Activated CD8-positive, alpha-beta memory T cell treated with anti-CD3 and anti-CD28 coated beads, Interleukin-2, amount 10 ng/mL, durations not matched to agents 7 days and 5 days (primary cell): ENCODE data around the gene INMT. TPM values are rescaled to one million over a fixed set of nuclear protein-coding genes. Genes with fewer than 3 reads are reported as not detected.
"Not testable (repeated sequence)": the region's sequence is repeated elsewhere in the genome, so short reads cannot be mapped to it uniquely, and the experiment has no call there.

ENCODE experiments used
- ATAC-seq: fragments of 150-1000 bp; cut with Tn5 transposase; one replicate; pipeline ENCODE4 v1.10.0; 2021; ENCODE audit warnings: moderate library complexity
- CTCF ChIA-PET: fragments of 350-600 bp; sonication (Branson Sonifier 250); formaldehyde crosslinking; loops from one replicate; lab custom pipeline; 2021; ENCODE audit warnings: antibody characterized with exemption; lab: Charles Lee
- DNase-seq: peaks from one replicate; pipeline ENCODE4 v3.0.0-alpha.2; 2020
- H3K27ac Mint-ChIP-seq: one replicate; pipeline ENCODE4 v1.8.0; 2021; ENCODE audit warnings: mild to moderate bottlenecking, mixed read lengths
- H3K27me3 Mint-ChIP-seq: one replicate; pipeline ENCODE4 v1.8.0; 2021; ENCODE audit warnings: mixed read lengths
- H3K36me3 Mint-ChIP-seq: one replicate; pipeline ENCODE4 v1.8.0; 2021; ENCODE audit warnings: mild to moderate bottlenecking, mixed read lengths
- H3K4me1 Mint-ChIP-seq: one replicate; pipeline ENCODE4 v1.8.0; 2021; ENCODE audit warnings: mixed read lengths
- H3K4me3 Mint-ChIP-seq: one replicate; pipeline ENCODE4 v1.8.0; 2021; ENCODE audit warnings: mild to moderate bottlenecking, moderate library complexity, mixed read lengths
- H3K9me3 Mint-ChIP-seq: one replicate; pipeline ENCODE4 v1.8.0; 2022; ENCODE audit warnings: low read depth, mixed read lengths
- total RNA-seq, 2 experiments: library from RNA; stranded (reverse); gene quantifications; one replicate each; pipeline ENCODE4 v1.2.3, GENCODE V29; 2021

The INMT gene
- total RNA-seq, 2 experiments from 2014 or later: 0.12 TPM; not detected in 1

- Mint-ChIP-seq H3K4me1 (no peaks in the 10 kb centered on the region), H3K4me3 (no peak overlapping the region), H3K9me3 (peaks cover 16% of the 10 kb centered on the region), H3K36me3 (peaks cover 16% of the 10 kb centered on the region), H3K27me3 (no peaks in the 10 kb centered on the region), H3K27ac (no peak overlapping the region)
- ATAC-seq (no peak), DNase-seq (no peak)
- CTCF ChIA-PET: interaction anchor here (1.2 kb wide), 1 partner anchor 26 kb away, joined by 4 read pairs; no protein-coding TSS in a partner anchor
Measured at GRCh38 chr7:30714129-30714528, 37.8 kb upstream of the INMT start.

GRCh38 chr7:30717181-30717580 lies 34.8 kb upstream of the INMT start:
- H3K36me3 Mint-ChIP-seq: peaks cover 22% of the 10 kb centered on the region
- no peak overlapping the region for H3K4me3 Mint-ChIP-seq
- no peak overlapping the region for H3K27ac Mint-ChIP-seq
- ATAC-seq (no peak), DNase-seq (no peak)
- no peaks in the 10 kb centered on the region for H3K27me3 Mint-ChIP-seq
- no peaks in the 10 kb centered on the region for H3K4me1 Mint-ChIP-seq
- CTCF ChIA-PET: no interaction called here
- H3K9me3 Mint-ChIP-seq: peaks cover 22% of the 10 kb centered on the region

GRCh38 chr7:30719434-30719833 lies 32.5 kb upstream of the INMT start:
- CTCF ChIA-PET: interaction anchor here (1.8 kb wide), 1 partner anchor 20 kb away, joined by 6 read pairs; no protein-coding TSS in a partner anchor
- H3K4me3 Mint-ChIP-seq, H3K4me1 Mint-ChIP-seq, DNase-seq, H3K27me3 Mint-ChIP-seq, ATAC-seq, H3K27ac Mint-ChIP-seq: not testable (repeated sequence)
- H3K36me3 Mint-ChIP-seq: peaks cover 22% of the 10 kb centered on the region
- peaks cover 22% of the 10 kb centered on the region for H3K9me3 Mint-ChIP-seq

GRCh38 chr7:30721211-30721610 lies 30.7 kb upstream of the INMT start:
- Mint-ChIP-seq H3K9me3 (peaks cover 22% of the 10 kb centered on the region), H3K4me1 (peaks cover 15% of the 10 kb centered on the region), H3K27ac (no peak overlapping the region), H3K36me3 (peaks cover 22% of the 10 kb centered on the region), H3K27me3 (no peaks in the 10 kb centered on the region), H3K4me3 (no peak overlapping the region)
- DNase-seq: no peak
- CTCF ChIA-PET: interaction anchor here (0.6 kb wide), 1 partner anchor 327 kb away, joined by 3 read pairs; no protein-coding TSS in a partner anchor
- ATAC-seq: no peak

GRCh38 chr7:30722187-30722586 lies 29.7 kb upstream of the INMT start:
- Mint-ChIP-seq H3K4me3 (no peak overlapping the region), H3K27ac (no peak overlapping the region), H3K36me3 (peaks cover 17% of the 10 kb centered on the region), H3K4me1 (peaks cover 25% of the 10 kb centered on the region), H3K27me3 (no peaks in the 10 kb centered on the region), H3K9me3 (peaks cover 19% of the 10 kb centered on the region)
- CTCF ChIA-PET: interaction anchor here (1.1 to 10.2 kb wide), 2 partner anchors 18 to 19 kb away, joined by 3 to 130 read pairs; no protein-coding TSS in a partner anchor
- DNase-seq: no peak
- ATAC-seq: no peak

GRCh38 chr7:30722671-30723070 lies 29.3 kb upstream of the INMT start:
- Mint-ChIP-seq H3K36me3 (peaks cover 15% of the 10 kb centered on the region), H3K4me3 (no peak overlapping the region), H3K4me1 (peaks cover 28% of the 10 kb centered on the region), H3K27me3 (no peaks in the 10 kb centered on the region), H3K9me3 (peaks cover 16% of the 10 kb centered on the region), H3K27ac (no peak overlapping the region)
- no peak for ATAC-seq
- CTCF ChIA-PET: interaction anchor here (1.1 to 10.2 kb wide), 2 partner anchors 17 to 20 kb away, joined by 3 to 130 read pairs; no protein-coding TSS in a partner anchor
- no peak for DNase-seq

GRCh38 chr7:30723776-30724175 lies 28.2 kb upstream of the INMT start:
- Mint-ChIP-seq H3K27me3 (no peaks in the 10 kb centered on the region), H3K9me3 (peaks cover 6% of the 10 kb centered on the region), H3K36me3 (peaks cover 6% of the 10 kb centered on the region), H3K4me3 (no peak overlapping the region), H3K4me1 (peaks cover 40% of the 10 kb centered on the region), H3K27ac (no peak overlapping the region)
- ATAC-seq (no peak), DNase-seq (no peak)
- CTCF ChIA-PET: interaction anchor here (10.2 kb wide), 1 partner anchor 16 kb away, joined by 130 read pairs; no protein-coding TSS in a partner anchor

- ATAC-seq: peak; percentile 17
- H3K27me3 Mint-ChIP-seq: no peaks in the 10 kb centered on the region
- CTCF ChIA-PET: interaction anchor here (1.2 to 10.2 kb wide), 8 partner anchors 13 to 132 kb away, joined by 3 to 130 read pairs (median 4); partner anchors contain the start of genes CRHR2 and GARS1
- no peaks in the 10 kb centered on the region for H3K9me3 Mint-ChIP-seq
- no peaks in the 10 kb centered on the region for H3K36me3 Mint-ChIP-seq
- H3K4me1 Mint-ChIP-seq: peaks cover 44% of the 10 kb centered on the region
- peak overlapping the region; percentile 91 for H3K27ac Mint-ChIP-seq
- H3K4me3 Mint-ChIP-seq: peak overlapping the region; percentile 80
- DNase-seq: peak; percentile 58
Measured at GRCh38 chr7:30726296-30727006, 25.5 kb upstream of the INMT start.

- ATAC-seq: peak; percentile 93
- H3K4me3 Mint-ChIP-seq: peak overlapping the region; percentile 80
- peaks cover 46% of the 10 kb centered on the region for H3K4me1 Mint-ChIP-seq
- CTCF ChIA-PET: interaction anchor here (1.2 to 10.2 kb wide), 6 partner anchors 13 to 133 kb away, joined by 3 to 130 read pairs (median 4); partner anchors contain the start of gene GARS1
- H3K27ac Mint-ChIP-seq: peak overlapping the region; percentile 91
- no peaks in the 10 kb centered on the region for H3K27me3 Mint-ChIP-seq
- no peaks in the 10 kb centered on the region for H3K36me3 Mint-ChIP-seq
- H3K9me3 Mint-ChIP-seq: no peaks in the 10 kb centered on the region
- peak; percentile 88 for DNase-seq
Measured at GRCh38 chr7:30727061-30727945, 24.6 kb upstream of the INMT start.

GRCh38 chr7:30728591-30729100 lies 23.3 kb upstream of the INMT start:
- peaks cover 41% of the 10 kb centered on the region for H3K4me1 Mint-ChIP-seq
- H3K27ac Mint-ChIP-seq: peak overlapping the region; percentile 91
- CTCF ChIA-PET: interaction anchor here (10.2 kb wide), 1 partner anchor 11 kb away, joined by 130 read pairs; no protein-coding TSS in a partner anchor

GRCh38 chr7:30729642-30730041 lies 22.3 kb upstream of the INMT start:
- DNase-seq: no peak
- Mint-ChIP-seq H3K4me1 (peaks cover 41% of the 10 kb centered on the region), H3K27me3 (no peaks in the 10 kb centered on the region), H3K4me3 (no peak overlapping the region), H3K27ac (no peak overlapping the region), H3K36me3 (no peaks in the 10 kb centered on the region), H3K9me3 (no peaks in the 10 kb centered on the region)
- CTCF ChIA-PET: interaction anchor here (1.1 to 10.2 kb wide), 2 partner anchors 10 to 166 kb away, joined by 3 to 130 read pairs; no protein-coding TSS in a partner anchor
- no peak for ATAC-seq

More at GRCh38 chr7:30728591-30729100, 23.3 kb upstream of the INMT start:
- H3K36me3 Mint-ChIP-seq: no peaks in the 10 kb centered on the region
- no peak for DNase-seq
- ATAC-seq: no peak
- no peaks in the 10 kb centered on the region for H3K27me3 Mint-ChIP-seq
- H3K9me3 Mint-ChIP-seq: no peaks in the 10 kb centered on the region
- H3K4me3 Mint-ChIP-seq: no peak overlapping the region

GRCh38 chr7:30730097-30730496 lies 21.8 kb upstream of the INMT start:
- Mint-ChIP-seq H3K36me3 (no peaks in the 10 kb centered on the region), H3K4me1 (peaks cover 41% of the 10 kb centered on the region), H3K27ac (no peak overlapping the region), H3K4me3 (no peak overlapping the region), H3K27me3 (no peaks in the 10 kb centered on the region), H3K9me3 (no peaks in the 10 kb centered on the region)
- DNase-seq: no peak
- no peak for ATAC-seq
- CTCF ChIA-PET: interaction anchor here (1.1 to 10.2 kb wide), 2 partner anchors 10 to 166 kb away, joined by 3 to 130 read pairs; no protein-coding TSS in a partner anchor
